IPS-20b (cell line): ENCODE data around the gene COL18A1.

ENCODE experiments used
- H3K27ac ChIP-seq: one replicate; pipeline ENCODE4 v1.5.1; 2013; ENCODE audit warnings: low read length
- H3K27me3 ChIP-seq: 2 replicates; pipeline ENCODE4 v1.6.1; 2013; ENCODE audit warnings: mild to moderate bottlenecking, low read length, inconsistent platforms; ENCODE audit not compliant: insufficient read depth
- H3K36me3 ChIP-seq: 2 replicates; pipeline ENCODE4 v1.6.1; 2013; ENCODE audit warnings: low read depth, mild to moderate bottlenecking, inconsistent platforms, low read length, moderate library complexity; ENCODE audit not compliant: insufficient read depth
- H3K4me1 ChIP-seq: 2 replicates; pipeline ENCODE4 v1.6.1; 2013; ENCODE audit warnings: mild to moderate bottlenecking, control low read depth, inconsistent platforms, low read length, moderate library complexity; ENCODE audit not compliant: insufficient read depth
- H3K4me3 ChIP-seq: 2 replicates; pipeline ENCODE4 v1.5.1; 2013; ENCODE audit warnings: mild to moderate bottlenecking, low read length, inconsistent platforms
- H3K9ac ChIP-seq: 2 replicates; pipeline ENCODE4 v1.6.1; 2013; ENCODE audit warnings: low read depth, mild to moderate bottlenecking, inconsistent platforms, low read length, moderate library complexity
- H3K9me3 ChIP-seq: 2 replicates; pipeline ENCODE4 v1.6.1; 2013; ENCODE audit warnings: mild to moderate bottlenecking, low read depth, low read length, inconsistent platforms; ENCODE audit not compliant: insufficient read depth

Gene COL18A1

GRCh38 chr21:45468971-45469272 lies 64.0 kb downstream of the COL18A1 start:
- no peaks in the 10 kb centered on the region for H3K27me3 ChIP-seq
- no peaks in the 10 kb centered on the region for H3K4me1 ChIP-seq
- no peaks in the 10 kb centered on the region for H3K9me3 ChIP-seq
- peaks cover 35% of the 10 kb centered on the region for H3K36me3 ChIP-seq
- H3K4me3 ChIP-seq, result no peak overlapping the region
- no peak overlapping the region for H3K9ac ChIP-seq
- H3K27ac ChIP-seq, result no peak overlapping the region

DNA sequence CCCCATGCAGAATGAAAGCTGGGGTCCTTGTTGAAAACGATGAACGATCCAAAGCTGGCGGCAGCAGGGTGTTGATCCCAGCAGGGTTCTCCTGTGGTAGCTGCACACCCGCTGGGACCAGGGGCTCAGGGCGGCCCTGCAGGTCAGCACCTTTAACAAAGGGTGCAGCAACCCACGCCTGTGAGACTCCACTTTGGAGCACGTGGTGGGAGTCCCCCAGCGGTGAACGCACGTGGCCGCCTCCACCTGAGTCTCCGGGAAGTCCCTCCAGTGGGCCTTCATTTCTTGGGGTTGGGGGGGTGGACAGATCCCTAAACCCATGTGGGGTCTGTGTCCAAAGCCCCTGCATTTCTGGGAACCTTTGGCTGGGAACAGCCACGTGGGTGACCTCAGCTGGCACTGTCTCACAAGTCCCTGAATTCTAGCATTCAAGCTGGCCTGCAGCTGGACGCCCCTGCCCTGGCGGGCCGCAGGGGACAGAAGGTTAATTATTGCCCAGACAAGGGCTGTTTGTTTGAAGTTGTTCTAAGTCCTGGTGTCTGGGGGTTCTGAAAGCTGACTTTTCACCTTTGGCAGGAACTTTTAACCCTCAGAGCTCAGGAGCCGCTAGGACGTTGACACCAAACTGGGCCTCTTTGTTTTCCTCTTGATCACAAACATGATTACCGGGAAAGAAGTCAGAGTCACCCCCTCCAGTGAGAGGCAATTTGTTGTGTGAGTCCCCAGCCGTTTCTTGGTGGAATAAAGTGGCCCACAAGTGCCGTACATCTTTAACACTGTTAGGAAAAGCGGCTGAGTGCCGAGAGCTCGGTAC lies 64.5 kb downstream of the COL18A1 start:
- Histone ChIP-seq H3K27ac (no peak overlapping the region), H3K9me3 (no peaks in the 10 kb centered on the region), H3K9ac (no peak overlapping the region), H3K4me3 (no peak overlapping the region), H3K4me1 (no peaks in the 10 kb centered on the region), H3K27me3 (no peaks in the 10 kb centered on the region), H3K36me3 (peaks cover 40% of the 10 kb centered on the region)

- no peaks in the 10 kb centered on the region for H3K27me3 ChIP-seq
- no peak overlapping the region for H3K4me3 ChIP-seq
- no peaks in the 10 kb centered on the region for H3K4me1 ChIP-seq
- H3K36me3 ChIP-seq, result peaks cover 47% of the 10 kb centered on the region
- no peaks in the 10 kb centered on the region for H3K9me3 ChIP-seq
- no peak overlapping the region for H3K9ac ChIP-seq
- H3K27ac ChIP-seq, result no peak overlapping the region
These were observed 65.1 kb downstream of the COL18A1 start for GRCh38 chr21:45470087-45470515.

DNA sequence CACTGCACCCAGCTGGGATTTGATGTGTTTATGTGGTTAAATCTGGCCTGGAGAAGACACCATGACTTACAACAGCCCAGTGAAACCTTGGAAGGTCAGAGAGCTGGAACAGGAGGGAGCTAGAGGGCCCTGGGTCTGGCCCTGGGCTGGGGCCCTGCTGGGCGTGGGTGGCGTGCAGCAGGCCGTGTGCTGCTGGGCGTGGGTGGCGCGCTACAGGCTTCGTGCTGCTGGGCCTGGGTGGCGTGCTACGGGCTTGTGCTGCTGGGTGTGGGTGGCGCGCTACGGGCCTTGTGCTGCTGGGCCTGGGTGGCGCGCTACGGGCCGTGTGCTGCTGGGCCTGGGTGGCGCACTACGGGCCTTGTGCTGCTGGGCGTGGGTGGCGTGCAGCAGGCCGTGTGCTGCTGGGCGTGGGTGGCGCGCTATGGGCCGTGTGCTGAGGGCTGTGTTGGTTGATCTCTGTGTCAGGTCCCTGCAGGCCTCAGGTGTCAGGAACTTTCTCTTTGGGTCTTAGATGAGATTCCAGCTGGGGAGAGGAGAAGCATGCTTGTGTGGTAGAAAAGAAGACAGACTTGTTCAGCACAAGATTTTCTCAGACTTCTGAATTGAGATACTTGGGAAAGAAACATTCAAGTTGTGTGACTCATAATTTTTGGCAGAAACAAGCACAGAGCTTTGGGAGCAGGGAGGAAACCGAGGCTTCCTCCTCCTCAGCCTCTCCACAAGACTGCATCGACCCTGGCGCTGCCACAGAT lies 66.0 kb downstream of the COL18A1 start:
- Histone ChIP-seq H3K4me3 (no peak overlapping the region), H3K36me3 (peaks cover 55% of the 10 kb centered on the region), H3K27ac (no peak overlapping the region), H3K4me1 (no peaks in the 10 kb centered on the region), H3K27me3 (no peaks in the 10 kb centered on the region), H3K9ac (no peak overlapping the region), H3K9me3 (no peaks in the 10 kb centered on the region)

- H3K9ac ChIP-seq, result no peak overlapping the region
These were observed 66.7 kb downstream of the COL18A1 start for GRCh38 chr21:45471525-45472221.

DNA sequence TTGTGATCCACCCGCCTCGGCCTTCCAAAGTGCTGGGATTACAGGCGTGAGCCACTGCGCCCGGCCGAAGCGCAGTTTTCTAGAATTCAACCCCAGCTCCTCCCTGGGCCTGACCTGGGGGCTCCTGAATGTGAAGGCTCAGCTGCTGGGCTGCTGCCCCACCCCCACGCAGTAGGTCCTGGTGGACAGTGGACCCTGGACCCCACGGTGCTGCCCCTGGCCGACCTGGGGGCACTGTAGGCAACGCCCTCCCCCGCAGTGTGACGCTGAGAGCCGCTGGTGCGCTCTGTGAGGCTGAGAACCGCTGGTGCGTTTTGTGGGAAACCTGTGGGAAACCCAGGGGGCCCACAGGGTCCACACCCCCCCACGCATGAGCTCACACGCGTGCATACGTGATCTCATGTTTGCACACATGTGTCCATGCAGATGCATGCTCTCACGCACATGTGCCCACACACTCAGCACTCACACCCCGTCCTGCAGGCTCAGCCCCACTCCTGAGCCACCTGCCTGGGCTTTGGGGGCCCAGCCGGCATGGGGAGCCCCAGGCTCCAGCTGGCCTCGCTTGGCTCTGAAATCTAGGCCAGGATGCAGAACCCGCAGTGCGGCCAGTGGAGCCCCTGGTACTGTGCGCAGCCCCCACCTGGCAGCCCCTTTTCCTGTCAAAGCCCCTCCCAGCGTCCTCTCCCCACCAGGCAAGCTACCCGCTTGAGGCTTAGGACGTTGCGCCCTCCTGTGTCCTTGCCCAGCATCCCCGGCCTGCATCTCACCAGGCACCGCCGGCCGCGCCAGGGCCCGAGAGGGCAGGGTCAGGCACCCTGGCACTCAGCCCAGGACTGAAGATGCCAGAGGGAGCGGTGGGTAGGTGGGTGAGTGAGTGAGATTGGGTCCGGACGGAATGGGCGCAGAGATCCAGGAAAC lies 67.7 kb downstream of the COL18A1 start:
- H3K27me3 ChIP-seq, result no peaks in the 10 kb centered on the region
- H3K9me3 ChIP-seq, result no peaks in the 10 kb centered on the region
- H3K27ac ChIP-seq, result no peak overlapping the region
- peaks cover 64% of the 10 kb centered on the region for H3K36me3 ChIP-seq
- H3K4me3 ChIP-seq, result no peak overlapping the region
- H3K4me1 ChIP-seq, result no peaks in the 10 kb centered on the region
- H3K9ac ChIP-seq, result no peak overlapping the region

More at GRCh38 chr21:45471525-45472221, 66.7 kb downstream of the COL18A1 start:
- no peak overlapping the region for H3K27ac ChIP-seq
- H3K9me3 ChIP-seq, result no peaks in the 10 kb centered on the region
- H3K4me1 ChIP-seq, result no peaks in the 10 kb centered on the region
- no peak overlapping the region for H3K4me3 ChIP-seq
- no peaks in the 10 kb centered on the region for H3K27me3 ChIP-seq
- peaks cover 62% of the 10 kb centered on the region for H3K36me3 ChIP-seq

DNA sequence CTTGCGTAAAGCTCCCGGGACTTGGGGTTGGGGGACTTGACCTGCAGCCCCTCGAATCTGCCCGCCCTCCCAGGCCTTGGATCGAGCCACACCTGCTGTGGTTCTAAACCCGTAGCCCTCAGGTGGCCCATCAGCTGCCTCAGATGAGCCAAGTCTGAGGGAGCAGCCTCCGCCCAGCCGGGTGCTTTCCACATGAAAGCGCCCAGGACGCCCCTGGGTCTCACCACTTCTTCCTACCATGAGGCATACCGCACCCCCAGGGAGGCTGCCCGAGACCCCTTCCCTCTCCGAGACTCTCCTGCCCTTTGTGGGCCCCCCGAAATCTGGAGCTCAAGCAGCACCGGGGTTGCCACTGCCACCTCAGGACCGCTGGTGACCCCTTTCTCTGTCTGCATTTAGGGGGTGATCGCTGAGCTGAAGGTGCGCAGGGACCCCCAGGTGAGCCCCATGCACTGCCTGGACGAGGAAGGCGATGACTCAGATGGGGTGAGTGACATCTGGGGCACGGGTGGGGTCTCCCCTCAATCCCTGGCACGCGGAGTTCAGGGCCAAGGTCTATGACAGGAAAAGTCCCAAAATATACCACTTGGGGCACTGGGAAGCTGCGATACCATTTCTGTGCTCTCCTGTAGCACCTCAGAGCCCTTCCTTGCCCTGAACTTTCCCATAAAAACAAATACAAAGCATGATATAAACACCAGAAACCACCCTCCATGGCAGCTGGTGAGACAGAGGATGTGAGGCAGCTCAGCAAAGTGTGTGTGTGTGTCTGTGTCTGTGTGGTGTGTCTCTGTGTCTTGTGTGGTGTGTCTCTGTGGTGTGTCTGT lies 68.7 kb downstream of the COL18A1 start:
- no peaks in the 10 kb centered on the region for H3K27me3 ChIP-seq
- no peak overlapping the region for H3K4me3 ChIP-seq
- no peaks in the 10 kb centered on the region for H3K9me3 ChIP-seq
- H3K9ac ChIP-seq, result no peak overlapping the region
- H3K27ac ChIP-seq, result no peak overlapping the region
- H3K4me1 ChIP-seq, result no peaks in the 10 kb centered on the region
- peaks cover 60% of the 10 kb centered on the region for H3K36me3 ChIP-seq

DNA sequence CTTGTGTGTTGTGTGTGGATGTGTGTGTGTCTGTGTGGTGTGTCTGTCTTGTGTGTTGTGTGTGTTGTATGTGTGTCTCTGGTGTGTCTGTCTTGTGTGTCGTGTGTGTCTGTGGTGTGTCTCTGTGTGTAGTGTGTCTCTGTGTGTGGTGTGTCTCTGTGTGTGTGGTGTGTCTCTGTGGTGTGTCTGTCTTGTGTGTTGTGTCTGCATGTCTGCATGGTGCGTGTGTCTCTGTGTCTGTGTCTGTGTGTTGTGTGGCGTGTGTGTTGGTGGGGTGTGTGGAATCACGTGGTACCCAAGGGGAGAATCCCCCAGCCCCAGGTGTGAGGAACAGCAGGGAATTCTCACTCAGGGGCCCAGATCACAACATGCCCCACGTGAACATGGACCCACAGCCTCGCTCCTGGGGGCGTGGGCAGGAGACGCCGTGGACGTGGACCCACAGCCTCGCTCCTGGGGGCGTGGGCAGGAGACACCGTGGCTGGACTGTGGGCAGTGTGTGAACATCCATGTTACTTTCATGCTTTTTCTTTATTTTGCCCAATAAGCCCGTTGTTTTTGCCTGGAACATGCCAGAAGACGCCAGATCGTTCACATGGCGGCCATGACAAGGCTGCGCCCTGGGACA lies 69.5 kb downstream of the COL18A1 start:
- no peaks in the 10 kb centered on the region for H3K27me3 ChIP-seq
- no peak overlapping the region for H3K27ac ChIP-seq
- H3K36me3 ChIP-seq, result peaks cover 61% of the 10 kb centered on the region
- no peaks in the 10 kb centered on the region for H3K9me3 ChIP-seq
- no peak overlapping the region for H3K4me3 ChIP-seq
- no peaks in the 10 kb centered on the region for H3K4me1 ChIP-seq
- no peak overlapping the region for H3K9ac ChIP-seq

DNA sequence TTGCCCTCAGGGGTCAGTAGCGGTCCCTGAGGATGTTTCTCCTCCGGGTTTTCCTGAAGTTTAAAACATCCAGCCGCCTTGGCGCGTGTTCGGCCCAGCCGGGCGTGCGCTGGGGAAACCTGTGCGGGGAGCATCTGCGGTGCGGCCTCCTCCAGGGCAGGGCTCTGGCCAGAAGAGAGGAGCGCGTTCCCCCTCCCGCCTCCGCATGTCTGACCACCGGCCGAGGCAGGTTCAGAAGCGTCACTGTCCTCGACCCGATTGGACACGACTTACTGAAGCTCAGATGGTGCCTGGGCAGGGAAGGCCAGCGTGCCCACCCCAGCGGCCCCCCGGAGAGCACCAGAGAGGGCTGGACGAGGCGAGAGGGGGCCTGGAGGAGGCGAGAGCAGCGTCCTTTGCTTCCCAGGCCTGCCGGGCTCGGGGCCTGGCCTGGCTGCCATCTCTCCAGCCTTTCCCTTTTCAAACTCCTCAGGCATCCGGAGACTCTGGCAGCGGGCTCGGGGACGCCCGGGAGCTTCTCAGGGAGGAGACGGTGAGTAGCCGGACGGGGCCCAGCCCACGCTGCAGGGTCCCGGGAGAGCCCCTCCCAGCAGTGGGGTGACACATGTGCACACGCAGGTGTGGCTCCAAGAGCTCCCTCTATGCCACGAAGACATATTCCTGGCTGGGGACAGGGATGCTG lies 70.2 kb downstream of the COL18A1 start:
- Histone ChIP-seq H3K9me3 (no peaks in the 10 kb centered on the region), H3K27ac (no peak overlapping the region), H3K4me3 (no peak overlapping the region), H3K4me1 (no peaks in the 10 kb centered on the region), H3K27me3 (no peaks in the 10 kb centered on the region), H3K9ac (no peak overlapping the region), H3K36me3 (peaks cover 61% of the 10 kb centered on the region)
